IMR-90 (cell line): ENCODE data around the gene SUV39H1. TPM values are rescaled to one million over a fixed set of nuclear protein-coding genes. Genes with fewer than 3 reads are reported as not detected.

Experiments
- ATAC-seq: fragments of 200-7000 bp; cut with Tn5 transposase; 2 replicates; pipeline ENCODE4 v1.9.1; 2020; ENCODE audit warnings: low read depth, mild to moderate bottlenecking, moderate library complexity
- BruUV-seq: library from RNA; stranded (reverse); fragments of 400-500 nt; replicated peaks from 2 replicates; lab custom pipeline; 2021; lab: Mats Ljungman, UMichigan
- CTCF ChIA-PET: fragments of 300-600 bp; formaldehyde crosslinking; extraction: SDS; loops from one replicate; lab custom pipeline; 2021; ENCODE audit warnings: antibody characterized with exemption; lab: Yijun Ruan, JAX
- POLR2A ChIA-PET: fragments of 300-600 bp; sonication (Branson Sonifier 250); formaldehyde crosslinking; loops from one replicate; lab custom pipeline; 2022; ENCODE audit warnings: antibody characterized with exemption; ENCODE audit not compliant: unreplicated experiment; lab: Charles Lee
- DNase-seq: peaks from one replicate; pipeline ENCODE4 v3.0.0; 2013
- H2AFZ ChIP-seq: replicated peaks from 2 replicates; pipeline ENCODE3; 2013; ENCODE audit warnings: low read length, mild to moderate bottlenecking; ENCODE audit not compliant: poor library complexity
- H2AK5ac ChIP-seq: 2 replicates; pipeline ENCODE4 v1.6.1; 2013; ENCODE audit warnings: low read depth, low read length, inconsistent platforms
- H2AK9ac ChIP-seq: replicated peaks from 2 replicates; pipeline ENCODE3; 2013; ENCODE audit warnings: mild to moderate bottlenecking, low read depth, low read length, moderate library complexity; ENCODE audit not compliant: poor library complexity
- H2BK120ac ChIP-seq: 2 replicates; pipeline ENCODE4 v1.6.1; 2013; ENCODE audit warnings: low read depth, low read length, inconsistent platforms
- H2BK15ac ChIP-seq: 3 replicates; pipeline ENCODE4 v1.6.1; 2013; ENCODE audit warnings: low read depth, low read length, inconsistent platforms
- H2BK20ac ChIP-seq: 2 replicates; pipeline ENCODE4 v1.6.1; 2013; ENCODE audit warnings: low read depth, mild to moderate bottlenecking, inconsistent platforms, low read length, moderate library complexity
- H2BK5ac ChIP-seq: 2 replicates; pipeline ENCODE4 v1.6.1; 2013; ENCODE audit warnings: mild to moderate bottlenecking, low read depth, low read length, inconsistent platforms; ENCODE audit not compliant: poor library complexity, severe bottlenecking
- H3K14ac ChIP-seq: replicated peaks from 2 replicates; pipeline ENCODE4 v1.6.1; 2013; ENCODE audit warnings: low read depth, low read length, inconsistent platforms
- H3K18ac ChIP-seq: 2 replicates; pipeline ENCODE4 v1.6.1; 2013; ENCODE audit warnings: low read depth, low read length, control low read depth
- H3K23ac ChIP-seq: 2 replicates; pipeline ENCODE4 v1.6.1; 2013; ENCODE audit warnings: low read depth, low read length, inconsistent platforms
- H3K27ac ChIP-seq: 2 replicates; pipeline ENCODE4 v1.5.1; 2013; ENCODE audit warnings: mild to moderate bottlenecking, control low read depth, low read length; ENCODE audit not compliant: insufficient read depth
- H3K27me3 ChIP-seq: 2 replicates; pipeline ENCODE4 v1.6.1; 2013; ENCODE audit warnings: low read length; ENCODE audit not compliant: control insufficient read depth, insufficient read depth
- H3K36me3 ChIP-seq: 2 replicates; pipeline ENCODE4 v1.6.1; 2013; ENCODE audit warnings: low read length, mixed read lengths; ENCODE audit not compliant: control insufficient read depth, insufficient read depth
- H3K4ac ChIP-seq: 2 replicates; pipeline ENCODE4 v1.6.1; 2013; ENCODE audit warnings: low read depth, low read length, inconsistent platforms
- H3K4me1 ChIP-seq: 2 replicates; pipeline ENCODE4 v1.6.1; 2013; ENCODE audit warnings: low read length, mixed read lengths; ENCODE audit not compliant: control insufficient read depth, insufficient read depth
- H3K4me2 ChIP-seq: 2 replicates; pipeline ENCODE4 v1.6.1; 2013; ENCODE audit warnings: low read depth, mild to moderate bottlenecking, control low read depth, low read length, moderate library complexity
- H3K4me3 ChIP-seq: 2 replicates; pipeline ENCODE4 v1.5.1; 2013; ENCODE audit warnings: low read depth, mild to moderate bottlenecking, control low read depth, low read length, moderate library complexity; ENCODE audit not compliant: insufficient read depth
- H3K56ac ChIP-seq: 2 replicates; pipeline ENCODE4 v1.6.1; 2013; ENCODE audit warnings: low read length, inconsistent platforms; ENCODE audit not compliant: insufficient read depth; ENCODE audit errors: extremely low read depth
- H3K79me1 ChIP-seq, 2 experiments: 2 replicates each; pipeline ENCODE4 v1.6.1; 2013; ENCODE audit warnings: low read length in 2 of 2, inconsistent platforms in 1 of 2, low read depth in 1 of 2
- H3K9ac ChIP-seq: 2 replicates; pipeline ENCODE4 v1.6.1; 2013; ENCODE audit warnings: low read depth, low read length, control low read depth
- H3K9me1 ChIP-seq: 2 replicates; pipeline ENCODE4 v1.6.1; 2013; ENCODE audit warnings: low read length, inconsistent platforms; ENCODE audit not compliant: insufficient read depth
- H3K9me3 ChIP-seq: 2 replicates; pipeline ENCODE4 v1.6.1; 2013; ENCODE audit warnings: low read length; ENCODE audit not compliant: control insufficient read depth, insufficient read depth
- H4K20me1 ChIP-seq: 2 replicates; pipeline ENCODE4 v1.6.1; 2013; ENCODE audit warnings: low read length, inconsistent platforms; ENCODE audit not compliant: insufficient read depth
- H4K5ac ChIP-seq: 2 replicates; pipeline ENCODE4 v1.6.1; 2013; ENCODE audit warnings: mild to moderate bottlenecking, low read depth, low read length, control low read depth
- H4K8ac ChIP-seq, 2 experiments: 2 replicates each; pipeline ENCODE4 v1.6.1; 2013; ENCODE audit warnings: low read depth in 2 of 2, low read length in 2 of 2, control low read depth in 1 of 2, inconsistent platforms in 1 of 2
- H4K91ac ChIP-seq: 2 replicates; pipeline ENCODE4 v1.6.1; 2013; ENCODE audit warnings: low read depth, low read length, inconsistent platforms; ENCODE audit not compliant: insufficient read depth
- BHLHE40 ChIP-seq: fragments of 150-350 bp; IDR thresholded peaks from 2 replicates; pipeline ENCODE4 v1.6.1; 2016; ENCODE audit warnings: mild to moderate bottlenecking, low read depth, low read length
- CEBPB ChIP-seq: IDR thresholded peaks from 2 replicates; pipeline ENCODE4 v1.6.1; 2012; ENCODE audit warnings: low read depth, low read length, improper control_type of control experiment
- CHD1 ChIP-seq: IDR thresholded peaks from 2 replicates; pipeline ENCODE4 v1.6.1; 2012; ENCODE audit warnings: low read depth, low read length, improper control_type of control experiment
- CTCF ChIP-seq: conservative IDR thresholded peaks from 2 replicates; pipeline ENCODE4 v1.5.1; 2012; ENCODE audit warnings: mild to moderate bottlenecking, low read depth, low read length, improper control_type of control experiment
- FOS ChIP-seq: fragments of 150-350 bp; IDR thresholded peaks from 2 replicates; pipeline ENCODE4 v1.6.1; 2016; ENCODE audit warnings: low read depth, low read length
- MAFK ChIP-seq: IDR thresholded peaks from 2 replicates; pipeline ENCODE4 v1.6.1; 2012; ENCODE audit warnings: low read depth, low read length, improper control_type of control experiment
- MAZ ChIP-seq: IDR thresholded peaks from 2 replicates; pipeline ENCODE4 v1.6.1; 2012; ENCODE audit warnings: low read depth, mild to moderate bottlenecking, low read length, improper control_type of control experiment, moderate library complexity, borderline replicate concordance
- MXI1 ChIP-seq: IDR thresholded peaks from 2 replicates; pipeline ENCODE4 v1.6.1; 2012; ENCODE audit warnings: low read depth, mild to moderate bottlenecking, low read length, moderate library complexity, borderline replicate concordance
- NFE2L2 ChIP-seq: fragments of 150-350 bp; IDR thresholded peaks from 2 replicates; pipeline ENCODE4 v1.6.1; 2016; ENCODE audit warnings: low read depth, mild to moderate bottlenecking, low read length
- POLR2A ChIP-seq: IDR thresholded peaks from 2 replicates; pipeline ENCODE4 v1.6.1; 2012; ENCODE audit warnings: mild to moderate bottlenecking, low read depth, low read length
- RAD21 ChIP-seq: IDR thresholded peaks from 2 replicates; pipeline ENCODE4 v1.6.1; 2012; ENCODE audit warnings: low read length, improper control_type of control experiment
- RCOR1 ChIP-seq: IDR thresholded peaks from 2 replicates; pipeline ENCODE4 v1.6.1; 2012; ENCODE audit warnings: mild to moderate bottlenecking, low read length, improper control_type of control experiment; ENCODE audit not compliant: insufficient replicate concordance
- RFX5 ChIP-seq: IDR thresholded peaks from 2 replicates; pipeline ENCODE4 v1.8.0; 2012; ENCODE audit warnings: low read depth, mild to moderate bottlenecking, low read length, moderate library complexity
- SMC3 ChIP-seq: fragments of 150-350 bp; IDR thresholded peaks from 2 replicates; pipeline ENCODE4 v1.6.1; 2016; ENCODE audit warnings: low read depth, mild to moderate bottlenecking, antibody characterized with exemption, low read length, moderate library complexity
- WGBS, 2 experiments: methylation state at CpG; one replicate each; pipeline versions ENCODE4 v1.1.5 to v1.1.7; 2013; ENCODE audit warnings: missing lambda C conversion rate in 2 of 2; ENCODE audit not compliant: insufficient read length in 1 of 2; ENCODE audit errors: extremely low coverage in 2 of 2; 5-methylcytosine and 5-hydroxymethylcytosine counted together
- dilution Hi-C: fragments of 300-500 bp; cut with HindIII; formaldehyde crosslinking; loops from one replicate; pipeline ENCODE4 v1.14.3; 2018; ENCODE audit warnings: low sequenced_read_pairs; ENCODE audit not compliant: unreplicated experiment
- in situ Hi-C: fragments of 300-500 bp; cut with MboI; formaldehyde crosslinking; loops from 3 replicates; pipeline ENCODE4 v1.14.3; 2019; ENCODE audit warnings: low sequenced_read_pairs, inconsistent platforms, mixed read lengths
- intact Hi-C: fragments of 100-400 bp; cut with micrococcal nuclease; formaldehyde crosslinking; loops from 2 replicates; pipeline ENCODE4 v1.10.0; 2022
- polyA plus RNA-seq, 3 experiments: library from polyadenylated mRNA; depleted of rRNA; stranded (reverse); fragments of >200 nt; gene quantifications; 2 replicates each; pipeline ENCODE4 v1.2.3, GENCODE V29; 2012; ENCODE audit warnings: low replicate concordance in 1 of 3
- total RNA-seq: library from RNA; depleted of rRNA; stranded (reverse); fragments of >200 nt; gene quantifications from 2 replicates; pipeline ENCODE4 v1.2.3, GENCODE V29; 2012
- TF ChIP-seq, protein P1 (sequence below): fragments of 150-350 bp; IDR thresholded peaks from 2 replicates; pipeline ENCODE4 v1.6.1; 2017; ENCODE audit warnings: mild to moderate bottlenecking, antibody characterized with exemption, low read length, low read depth
- TF ChIP-seq, protein P2 (sequence below): fragments of 150-350 bp; IDR thresholded peaks from 2 replicates; pipeline ENCODE4 v1.6.1; 2016; ENCODE audit warnings: low read depth, mild to moderate bottlenecking, low read length, moderate library complexity, borderline replicate concordance

The SUV39H1 gene
- total and polyA plus RNA-seq, 2 of the 4 experiments (the other 2 are of a cell fraction): 6.6 to 8.6 TPM

GRCh38 chrX:48752498-48752897 is 56.0 kb downstream of the SUV39H1 start:
- peaks cover 12% of the 10 kb centered on the region; the same call in 1 of the 2 replicates for H3K27me3 ChIP-seq
- H3K18ac ChIP-seq: no peak overlapping the region
- intact Hi-C loops (no loop called here), in situ Hi-C loops (no loop called here), dilution Hi-C loops (no loop called here)
- H3K79me1 ChIP-seq: no peaks in the 10 kb centered on the region
- ATAC-seq (no peak), DNase-seq (no peak)
- H3K14ac ChIP-seq: no peak overlapping the region
- H4K5ac ChIP-seq: no peak overlapping the region
- H2AK9ac ChIP-seq: no peak overlapping the region
- H2BK20ac ChIP-seq: no peak overlapping the region
- no peak overlapping the region for H2AFZ ChIP-seq
- H3K9me1 ChIP-seq: no peaks in the 10 kb centered on the region
- CTCF ChIA-PET: interaction anchor here (0.7 kb wide), 1 partner anchor 12 kb away, joined by 3 read pairs; no protein-coding TSS in a partner anchor
- TF ChIP-seq NFE2L2 (no peak), CEBPB (no peak), RAD21 (no peak), MAZ (no peak), RCOR1 (no peak), MAFK (no peak), RFX5 (no peak), SMC3 (no peak), POLR2A (no peak), MXI1 (no peak), FOS (no peak), CTCF (no peak), BHLHE40 (no peak), CHD1 (no peak)
- TF ChIP-seq, protein P1, sequence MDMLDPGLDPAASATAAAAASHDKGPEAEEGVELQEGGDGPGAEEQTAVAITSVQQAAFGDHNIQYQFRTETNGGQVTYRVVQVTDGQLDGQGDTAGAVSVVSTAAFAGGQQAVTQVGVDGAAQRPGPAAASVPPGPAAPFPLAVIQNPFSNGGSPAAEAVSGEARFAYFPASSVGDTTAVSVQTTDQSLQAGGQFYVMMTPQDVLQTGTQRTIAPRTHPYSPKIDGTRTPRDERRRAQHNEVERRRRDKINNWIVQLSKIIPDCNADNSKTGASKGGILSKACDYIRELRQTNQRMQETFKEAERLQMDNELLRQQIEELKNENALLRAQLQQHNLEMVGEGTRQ: no peak
- TF ChIP-seq, protein P2, sequence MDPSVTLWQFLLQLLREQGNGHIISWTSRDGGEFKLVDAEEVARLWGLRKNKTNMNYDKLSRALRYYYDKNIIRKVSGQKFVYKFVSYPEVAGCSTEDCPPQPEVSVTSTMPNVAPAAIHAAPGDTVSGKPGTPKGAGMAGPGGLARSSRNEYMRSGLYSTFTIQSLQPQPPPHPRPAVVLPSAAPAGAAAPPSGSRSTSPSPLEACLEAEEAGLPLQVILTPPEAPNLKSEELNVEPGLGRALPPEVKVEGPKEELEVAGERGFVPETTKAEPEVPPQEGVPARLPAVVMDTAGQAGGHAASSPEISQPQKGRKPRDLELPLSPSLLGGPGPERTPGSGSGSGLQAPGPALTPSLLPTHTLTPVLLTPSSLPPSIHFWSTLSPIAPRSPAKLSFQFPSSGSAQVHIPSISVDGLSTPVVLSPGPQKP: no peak
- H4K91ac ChIP-seq: no peak overlapping the region
- no peaks in the 10 kb centered on the region for H4K20me1 ChIP-seq
- H2BK120ac ChIP-seq: no peak overlapping the region
- no CpG with 5 or more reads among the region's 7 CpGs for WGBS, 2 experiments
- H3K9ac ChIP-seq: no peak overlapping the region
- H2AK5ac ChIP-seq: no peak overlapping the region
- H3K56ac ChIP-seq: no peak overlapping the region
- POLR2A ChIA-PET: no interaction called here
- no peak overlapping the region for H3K27ac ChIP-seq
- no peak overlapping the region for H4K8ac ChIP-seq
- BruUV-seq: no TSS peak
- H3K4ac ChIP-seq: no peak overlapping the region
- H2BK5ac ChIP-seq: no peak overlapping the region
- no peak overlapping the region for H3K4me3 ChIP-seq
- no peak overlapping the region for H3K4me2 ChIP-seq
- H3K4me1 ChIP-seq: no peaks in the 10 kb centered on the region
- H2BK15ac ChIP-seq: no peak overlapping the region
- no peaks in the 10 kb centered on the region for H3K9me3 ChIP-seq
- H3K36me3 ChIP-seq: no peaks in the 10 kb centered on the region
- H3K23ac ChIP-seq: no peak overlapping the region
